Upper lobe of left lung (tissue), 4 donors: Measurements from ENCODE around the gene CHURC1.

ENCODE experiments used
- CTCF ChIP-seq, 6 experiments: fragments of 450-650 bp in 4 of 6; fragments of 200-600 bp in 2 of 6; sonication (generic) in 2 of 6; IDR thresholded peaks; one replicate each; pipeline ENCODE4 v1.5.1; 2016 to 2019; ENCODE audit warnings: antibody characterized with exemption in 6 of 6
- POLR2A ChIP-seq, 4 donors: fragments of 450-650 bp; IDR thresholded peaks; one replicate each; pipeline ENCODE4 v1.5.1; 2016 to 2017; ENCODE audit warnings: antibody characterized with exemption in 4 of 4, mild to moderate bottlenecking in 2 of 4
- POLR2AphosphoS5 ChIP-seq, 2 donors: sonication (generic); formaldehyde crosslinking; IDR thresholded peaks; one replicate each; pipeline ENCODE4 v1.5.1; 2017; ENCODE audit warnings: antibody characterized with exemption in 2 of 2

- TF ChIP-seq CTCF (IDR thresholded peaks at IDR 0.05) (no peak), POLR2AphosphoS5 (IDR thresholded peaks at IDR 0.05) (no peak), POLR2A (IDR thresholded peaks at IDR 0.05) (no peak)
Observed at GRCh38 chr14:64973826-64974225, 59.6 kb downstream of the CHURC1 start.
